Smooth muscle cell (in vitro differentiated cells): Measurements from ENCODE around the gene LETM1. TPM values are rescaled to one million over a fixed set of nuclear protein-coding genes. Genes with fewer than 3 reads are reported as not detected.

Source experiments
- DNase-seq: peaks from one replicate; lab custom pipeline; 2025; ENCODE audit not compliant: unreplicated experiment; lab: John Stamatoyannopoulos, UW
- H2AFZ ChIP-seq: fragments of 200-600 bp; sonication (generic); 2 replicates; pipeline ENCODE4 v1.6.0; 2016; ENCODE audit warnings: antibody characterized with exemption, low read depth, mild to moderate bottlenecking
- H3F3A ChIP-seq: fragments of 200-600 bp; sonication (generic); 2 replicates; pipeline ENCODE4 v1.6.0; 2017; ENCODE audit warnings: antibody characterized with exemption, low read depth
- H3K27ac ChIP-seq: fragments of 200-600 bp; sonication (generic); 2 replicates; pipeline ENCODE4 v1.5.1; 2016; ENCODE audit warnings: low read depth, mild to moderate bottlenecking
- H3K27me3 ChIP-seq: fragments of 200-600 bp; sonication (generic); 2 replicates; pipeline ENCODE4 v1.6.1; 2016; ENCODE audit warnings: low read depth, mild to moderate bottlenecking
- H3K36me3 ChIP-seq: fragments of 200-600 bp; sonication (generic); 2 replicates; pipeline ENCODE4 v1.5.1; 2016; ENCODE audit warnings: low read depth
- H3K4me1 ChIP-seq: fragments of 200-600 bp; sonication (generic); 2 replicates; pipeline ENCODE4 v1.5.1; 2016; ENCODE audit warnings: low read depth
- H3K4me2 ChIP-seq: fragments of 200-600 bp; sonication (generic); 2 replicates; pipeline ENCODE4 v1.6.0; 2016; ENCODE audit warnings: mild to moderate bottlenecking
- H3K4me3 ChIP-seq: fragments of 200-600 bp; sonication (generic); 2 replicates; pipeline ENCODE4 v1.5.1; 2016; ENCODE audit warnings: mild to moderate bottlenecking
- H3K79me2 ChIP-seq: fragments of 200-600 bp; sonication (generic); 2 replicates; pipeline ENCODE4 v1.6.0; 2016; ENCODE audit warnings: low read depth, mild to moderate bottlenecking
- H3K9ac ChIP-seq: fragments of 200-600 bp; sonication (generic); 2 replicates; pipeline ENCODE4 v1.6.0; 2016; ENCODE audit warnings: low read depth
- H3K9me3 ChIP-seq: fragments of 200-600 bp; sonication (generic); replicated peaks from 2 replicates; pipeline ENCODE4 v1.5.1; 2016; ENCODE audit warnings: low read depth
- H4K20me1 ChIP-seq: fragments of 200-600 bp; sonication (generic); 2 replicates; pipeline ENCODE4 v1.6.0; 2016; ENCODE audit warnings: low read depth
- CTCF ChIP-seq: fragments of 200-600 bp; sonication (generic); IDR thresholded peaks from 2 replicates; pipeline ENCODE4 v1.5.1; 2017; ENCODE audit warnings: borderline replicate concordance, mild to moderate bottlenecking, antibody characterized with exemption; ENCODE audit not compliant: insufficient read depth, poor library complexity, severe bottlenecking
- WGBS: methylation state at CpG from one replicate; pipeline ENCODE4 v1.1.7; 2016; ENCODE audit warnings: low lambda C conversion rate; 5-methylcytosine and 5-hydroxymethylcytosine counted together
- polyA plus RNA-seq: library from polyadenylated mRNA; unstranded; fragments of >200 nt; fragmentation: Nextera tagmentation; extraction: Ambion mirVana; gene quantifications from 2 replicates; pipeline ENCODE4 v1.2.1, GENCODE V29; 2016
- total RNA-seq: library from RNA; depleted of rRNA; stranded (reverse); fragments of >200 nt; gene quantifications from 2 replicates; pipeline ENCODE4 v1.2.3, GENCODE V29; 2014

The LETM1 gene
- total and polyA plus RNA-seq, 2 experiments from 2014 or later, result 15.3 to 17.1 TPM

- H3K4me2 ChIP-seq, result no peak overlapping the region
- H3K9ac ChIP-seq, result no peak overlapping the region
- H4K20me1 ChIP-seq, result peaks cover 46% of the 10 kb centered on the region
- no peaks in the 10 kb centered on the region for H3K27me3 ChIP-seq
- no peaks in the 10 kb centered on the region for H3K9me3 ChIP-seq
- no peak for TF ChIP-seq CTCF
- 84% methylated on average over 9 of the region's 9 CpGs for WGBS
- H3K36me3 ChIP-seq, result no peaks in the 10 kb centered on the region
- H3K27ac ChIP-seq, result no peak overlapping the region
- H3K4me3 ChIP-seq, result no peak overlapping the region
- H2AFZ ChIP-seq, result no peak overlapping the region
- no peaks in the 10 kb centered on the region for H3F3A ChIP-seq
- DNase-seq, result no peak
- peaks cover 8% of the 10 kb centered on the region for H3K4me1 ChIP-seq
- H3K79me2 ChIP-seq, result peaks cover 59% of the 10 kb centered on the region
These were observed 2.9 kb downstream of the LETM1 start for GRCh38 chr4:1852904-1853623.

GRCh38 chr4:1851575-1852410 is 4.2 kb downstream of the LETM1 start:
- H3F3A ChIP-seq, result no peaks in the 10 kb centered on the region
- H3K27me3 ChIP-seq, result no peaks in the 10 kb centered on the region
- peaks cover 46% of the 10 kb centered on the region for H4K20me1 ChIP-seq
- no peak overlapping the region for H3K4me2 ChIP-seq
- H3K9ac ChIP-seq, result no peak overlapping the region
- no peak for DNase-seq
- H3K79me2 ChIP-seq, result peaks cover 60% of the 10 kb centered on the region
- TF ChIP-seq CTCF, result no peak
- 96% methylated on average over 16 of the region's 16 CpGs for WGBS
- H3K9me3 ChIP-seq, result no peaks in the 10 kb centered on the region
- H2AFZ ChIP-seq, result no peak overlapping the region
- no peak overlapping the region for H3K27ac ChIP-seq
- H3K4me1 ChIP-seq, result peaks cover 8% of the 10 kb centered on the region
- no peak overlapping the region for H3K4me3 ChIP-seq
- H3K36me3 ChIP-seq, result no peaks in the 10 kb centered on the region

- 93% methylated on average over 11 of the region's 11 CpGs for WGBS
- Histone ChIP-seq H3K4me2 (no peak overlapping the region), H3K4me3 (no peak overlapping the region), H2AFZ (no peak overlapping the region), H3K9me3 (no peaks in the 10 kb centered on the region), H3F3A (no peaks in the 10 kb centered on the region), H4K20me1 (peaks cover 49% of the 10 kb centered on the region), H3K27me3 (no peaks in the 10 kb centered on the region), H3K79me2 (peaks cover 63% of the 10 kb centered on the region), H3K36me3 (no peaks in the 10 kb centered on the region), H3K4me1 (peaks cover 8% of the 10 kb centered on the region), H3K9ac (no peak overlapping the region), H3K27ac (no peak overlapping the region)
- no peak for DNase-seq
- no peak for TF ChIP-seq CTCF
These were observed 4.8 kb downstream of the LETM1 start for GRCh38 chr4:1851160-1851559.
